Measurements from ENCODE around the gene SIGLEC8. TPM values are rescaled to one million over a fixed set of nuclear protein-coding genes. Genes with fewer than 3 reads are reported as not detected.

SIGLEC8 gene
- total and polyA plus RNA-seq, 2 of the 4 experiments (the other 2 are of a cell fraction) = not detected

- Histone ChIP-seq H3K9me3 (ENCODE audit: control insufficient read depth, insufficient read depth, low read length) (peaks cover 5% of the 10 kb centered on the region), H3K27me3 (ENCODE audit: control insufficient read depth, insufficient read depth, low read length) (no peaks in the 10 kb centered on the region), H4K20me1 (ENCODE audit: insufficient read depth, low read length) (no peaks in the 10 kb centered on the region), H3K27ac (ENCODE audit: insufficient read depth, low read length) (no peak overlapping the region), H3K9ac (ENCODE audit: low read depth, low read length) (no peak overlapping the region), H3K4me2 (ENCODE audit: low read depth, low read length) (no peak overlapping the region), H3K23ac (ENCODE audit: low read depth, low read length) (no peak overlapping the region), H2AK9ac (replicated peaks; ENCODE audit: low read depth, low read length, poor library complexity) (no peak overlapping the region), H2BK15ac (ENCODE audit: low read depth, low read length) (no peak overlapping the region), H2BK5ac (ENCODE audit: low read depth, low read length, poor library complexity, severe bottlenecking) (no peak overlapping the region), H2AK5ac (ENCODE audit: low read depth, low read length) (no peak overlapping the region), H3K4me1 (ENCODE audit: control insufficient read depth, insufficient read depth, low read length) (no peaks in the 10 kb centered on the region), H2BK120ac (ENCODE audit: low read depth, low read length) (no peak overlapping the region), H3K56ac (ENCODE audit: extremely low read depth, insufficient read depth, low read length) (no peak overlapping the region), H3K36me3 (ENCODE audit: control insufficient read depth, insufficient read depth, low read length) (no peaks in the 10 kb centered on the region), H3K9me1 (ENCODE audit: insufficient read depth, low read length) (no peaks in the 10 kb centered on the region), H3K18ac (ENCODE audit: low read depth, low read length) (no peak overlapping the region), H3K4me3 (ENCODE audit: insufficient read depth, low read depth, low read length) (no peak overlapping the region), H4K5ac (ENCODE audit: low read depth, low read length) (no peak overlapping the region), H2AFZ (replicated peaks; ENCODE audit: low read length, poor library complexity) (no peak overlapping the region), H3K79me1 (ENCODE audit: low read depth in 1 of 2, low read length in 2 of 2) (no peaks in the 10 kb centered on the region), H2BK20ac (ENCODE audit: low read depth, low read length) (no peak overlapping the region), H4K91ac (ENCODE audit: insufficient read depth, low read depth, low read length) (no peak overlapping the region), H3K4ac (ENCODE audit: low read depth, low read length) (no peak overlapping the region), H4K8ac (ENCODE audit: low read depth in 2 of 2, low read length in 2 of 2) (no peak overlapping the region), H3K14ac (replicated peaks; ENCODE audit: low read depth, low read length) (no peak overlapping the region)
- no peak for ATAC-seq (ENCODE audit: low read depth)
- WGBS, 2 experiments (ENCODE audit: extremely low coverage in 2 of 2, insufficient read length in 1 of 2) = 70% methylated on average over 2 of the region's 31 CpGs; no CpG with 5 or more reads in 1 of the 2 experiments
- POLR2A ChIA-PET (ENCODE audit: unreplicated experiment) = no interaction called here
- TF ChIP-seq CEBPB (IDR thresholded peaks at IDR 0.05; ENCODE audit: low read depth, low read length) (no peak), RFX5 (IDR thresholded peaks at IDR 0.05; ENCODE audit: low read depth, low read length) (no peak), ELK1 (IDR thresholded peaks at IDR 0.05; ENCODE audit: borderline replicate concordance, low read depth, low read length) (no peak), POLR2A (IDR thresholded peaks at IDR 0.05; ENCODE audit: low read depth, low read length) (no peak), CTCF (conservative IDR thresholded peaks at IDR 0.05; ENCODE audit: low read depth, low read length) (no peak), SMC3 (IDR thresholded peaks at IDR 0.05; ENCODE audit: low read depth, low read length) (no peak), FOS (IDR thresholded peaks at IDR 0.05; ENCODE audit: low read depth, low read length) (no peak)
- intact Hi-C loops (cut with micrococcal nuclease) (no loop called here), in situ Hi-C loops (cut with MboI; ENCODE audit: low sequenced_read_pairs) (no loop called here), dilution Hi-C loops (cut with HindIII; ENCODE audit: low sequenced_read_pairs, unreplicated experiment) (no loop called here)
- no peak for DNase-seq
- CTCF ChIA-PET = no interaction called here
- no TSS peak for BruUV-seq (replicated peaks)
Measured at GRCh38 chr19:51441410-51442390, 16.6 kb downstream of the SIGLEC8 start.

Data from IMR-90 (cell line).